Measurements from ENCODE around the gene EEF1B2. TPM values are rescaled to one million over a fixed set of nuclear protein-coding genes. Genes with fewer than 3 reads are reported as not detected.
"Not testable (repeated sequence)": the region's sequence is repeated elsewhere in the genome, so short reads cannot be mapped to it uniquely, and the experiment has no call there.

The EEF1B2 gene
- total RNA-seq, 1 donor from 2014 or later: 246 TPM

DNA sequence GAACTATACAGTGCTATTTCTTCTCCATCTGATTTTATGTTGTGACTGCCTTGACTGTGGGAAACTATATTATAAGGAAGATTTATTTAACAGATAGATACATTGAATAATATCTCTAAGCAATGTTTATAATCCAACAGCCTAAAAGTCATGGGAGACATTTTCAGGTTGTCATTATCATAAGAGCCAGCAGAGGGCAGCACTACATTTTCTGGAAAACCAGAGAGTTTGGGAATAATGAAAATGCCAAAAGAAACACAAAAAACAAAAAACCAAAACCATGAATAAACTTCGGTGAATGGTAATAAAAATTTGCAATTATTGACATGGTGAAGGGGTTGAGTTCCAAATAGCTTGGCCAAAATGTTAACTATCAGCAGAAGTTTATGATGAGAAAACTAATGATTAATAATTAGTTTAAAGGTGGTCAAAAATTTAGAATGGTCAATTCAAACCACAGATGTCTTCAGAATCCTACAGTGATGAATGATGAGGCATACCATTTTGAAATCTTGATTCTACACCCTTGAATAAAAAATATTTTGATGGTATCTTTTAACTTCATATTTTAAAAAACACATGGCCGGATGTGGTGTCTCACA is 4.7 kb downstream of the EEF1B2 start:
- H3K27me3 Mint-ChIP-seq (ENCODE audit: unreplicated experiment): no peaks in the 10 kb centered on the region
- TF ChIP-seq, protein P1, sequence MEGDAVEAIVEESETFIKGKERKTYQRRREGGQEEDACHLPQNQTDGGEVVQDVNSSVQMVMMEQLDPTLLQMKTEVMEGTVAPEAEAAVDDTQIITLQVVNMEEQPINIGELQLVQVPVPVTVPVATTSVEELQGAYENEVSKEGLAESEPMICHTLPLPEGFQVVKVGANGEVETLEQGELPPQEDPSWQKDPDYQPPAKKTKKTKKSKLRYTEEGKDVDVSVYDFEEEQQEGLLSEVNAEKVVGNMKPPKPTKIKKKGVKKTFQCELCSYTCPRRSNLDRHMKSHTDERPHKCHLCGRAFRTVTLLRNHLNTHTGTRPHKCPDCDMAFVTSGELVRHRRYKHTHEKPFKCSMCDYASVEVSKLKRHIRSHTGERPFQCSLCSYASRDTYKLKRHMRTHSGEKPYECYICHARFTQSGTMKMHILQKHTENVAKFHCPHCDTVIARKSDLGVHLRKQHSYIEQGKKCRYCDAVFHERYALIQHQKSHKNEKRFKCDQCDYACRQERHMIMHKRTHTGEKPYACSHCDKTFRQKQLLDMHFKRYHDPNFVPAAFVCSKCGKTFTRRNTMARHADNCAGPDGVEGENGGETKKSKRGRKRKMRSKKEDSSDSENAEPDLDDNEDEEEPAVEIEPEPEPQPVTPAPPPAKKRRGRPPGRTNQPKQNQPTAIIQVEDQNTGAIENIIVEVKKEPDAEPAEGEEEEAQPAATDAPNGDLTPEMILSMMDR (IDR thresholded peaks at IDR 0.05; ENCODE audit: partially characterized antibody, unreplicated experiment): peak; percentile 91
- H3K27ac Mint-ChIP-seq (ENCODE audit: unreplicated experiment): no peak overlapping the region
- no peak overlapping the region for H3K4me3 Mint-ChIP-seq (ENCODE audit: unreplicated experiment)
- no peak for DNase-seq
- H3K4me1 Mint-ChIP-seq (ENCODE audit: low read depth, unreplicated experiment): peaks cover 7% of the 10 kb centered on the region
- H3K36me3 Mint-ChIP-seq (ENCODE audit: unreplicated experiment): peaks cover 13% of the 10 kb centered on the region
- H3K9me3 Mint-ChIP-seq (ENCODE audit: unreplicated experiment): peaks cover 6% of the 10 kb centered on the region

DNA sequence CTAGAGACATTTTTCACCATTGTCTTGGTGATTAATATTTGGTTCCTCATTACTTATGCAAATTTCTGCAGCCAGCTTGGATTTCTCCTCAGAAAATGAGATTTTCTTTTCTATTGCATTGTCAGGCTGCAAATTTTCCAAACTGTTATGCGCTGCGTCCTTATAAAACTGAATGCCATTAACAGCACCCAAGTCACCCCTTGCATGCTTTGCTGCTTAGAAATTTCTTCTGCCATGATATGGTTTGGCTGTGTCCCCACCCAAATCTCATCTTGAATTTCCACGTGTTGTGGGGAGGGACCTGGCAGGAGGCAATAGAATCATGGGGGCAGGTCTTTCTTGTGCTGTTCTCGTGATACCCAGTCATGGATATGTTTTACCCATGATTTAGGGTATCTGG is 8.5 kb downstream of the EEF1B2 start:
- not testable (repeated sequence) for H3K4me3 Mint-ChIP-seq (ENCODE audit: unreplicated experiment); H3K27me3 Mint-ChIP-seq (ENCODE audit: unreplicated experiment); H3K27ac Mint-ChIP-seq (ENCODE audit: unreplicated experiment); H3K4me1 Mint-ChIP-seq (ENCODE audit: low read depth, unreplicated experiment); DNase-seq; H3K9me3 Mint-ChIP-seq (ENCODE audit: unreplicated experiment)
- peaks cover 20% of the 10 kb centered on the region for H3K36me3 Mint-ChIP-seq (ENCODE audit: unreplicated experiment)

DNA sequence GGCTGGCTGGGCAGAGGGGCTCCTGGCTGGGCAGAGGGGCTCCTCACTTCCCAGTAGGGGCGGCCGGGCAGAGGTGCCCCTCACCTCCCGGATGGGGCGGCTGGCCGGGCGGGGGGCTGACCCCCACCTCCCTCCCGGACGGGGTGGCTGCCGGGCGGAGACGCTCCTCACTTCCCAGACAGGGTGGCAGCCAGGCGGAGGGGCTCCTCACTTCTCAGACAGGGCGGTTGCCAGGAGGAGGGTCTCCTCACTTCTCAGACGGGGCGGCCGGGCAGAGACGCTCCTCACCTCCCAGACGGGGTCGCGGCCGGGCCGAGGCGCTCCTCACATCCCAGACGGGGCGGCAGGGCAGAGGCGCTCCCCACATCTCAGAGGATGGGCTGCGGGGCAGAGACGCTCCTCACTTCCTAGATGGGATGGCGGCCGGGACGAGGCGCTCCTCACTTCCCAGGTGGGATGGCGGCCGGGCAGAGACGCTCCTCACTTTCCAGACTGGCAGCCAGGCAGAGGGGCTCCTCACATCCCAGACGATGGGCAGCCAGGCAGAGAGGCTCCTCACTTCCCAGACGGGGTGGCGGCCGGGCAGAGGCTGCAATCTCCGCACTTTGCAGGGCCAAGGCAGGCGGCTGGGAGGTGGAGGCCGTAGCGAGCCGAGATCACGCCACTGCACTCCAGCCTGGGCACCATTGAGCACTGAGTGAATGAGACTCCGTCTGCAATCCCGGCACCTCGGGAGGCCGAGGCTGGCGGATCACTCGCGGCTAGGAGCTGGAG is 12.1 kb downstream of the EEF1B2 start:
- not testable (repeated sequence) for H3K9me3 Mint-ChIP-seq (ENCODE audit: unreplicated experiment); H3K4me1 Mint-ChIP-seq (ENCODE audit: low read depth, unreplicated experiment); H3K27ac Mint-ChIP-seq (ENCODE audit: unreplicated experiment); H3K4me3 Mint-ChIP-seq (ENCODE audit: unreplicated experiment)
- H3K36me3 Mint-ChIP-seq (ENCODE audit: unreplicated experiment): peaks cover 17% of the 10 kb centered on the region
- peak; percentile 32 for DNase-seq
- H3K27me3 Mint-ChIP-seq (ENCODE audit: unreplicated experiment): peaks cover 10% of the 10 kb centered on the region

DNA sequence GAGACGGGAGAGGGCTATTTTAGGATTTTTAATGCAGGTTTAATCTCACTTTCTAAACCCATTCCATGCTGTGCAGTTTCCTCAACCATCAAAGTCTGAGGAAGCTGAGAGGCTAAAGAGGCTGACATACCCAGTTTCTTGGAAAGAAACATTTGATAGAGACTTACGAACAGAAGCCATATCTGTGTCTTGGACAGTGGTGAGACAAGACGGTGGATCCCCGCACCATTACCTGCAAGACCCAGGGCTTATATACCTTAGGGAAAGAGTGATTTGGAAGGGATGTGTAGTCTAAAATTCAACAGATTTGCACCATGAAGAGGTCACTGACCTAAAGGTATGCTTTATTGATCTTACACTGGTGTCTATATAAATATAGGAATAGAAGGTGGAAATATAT is 13.5 kb downstream of the EEF1B2 start:
- Mint-ChIP-seq H3K4me3 (ENCODE audit: unreplicated experiment) (no peak overlapping the region), H3K27me3 (ENCODE audit: unreplicated experiment) (peaks cover 10% of the 10 kb centered on the region), H3K27ac (ENCODE audit: unreplicated experiment) (no peak overlapping the region), H3K4me1 (ENCODE audit: low read depth, unreplicated experiment) (no peaks in the 10 kb centered on the region), H3K36me3 (ENCODE audit: unreplicated experiment) (peaks cover 15% of the 10 kb centered on the region), H3K9me3 (ENCODE audit: unreplicated experiment) (peaks cover 8% of the 10 kb centered on the region)
- no peak for DNase-seq
- TF ChIP-seq, protein P1 (IDR thresholded peaks at IDR 0.05; ENCODE audit: partially characterized antibody, unreplicated experiment): no peak

DNA sequence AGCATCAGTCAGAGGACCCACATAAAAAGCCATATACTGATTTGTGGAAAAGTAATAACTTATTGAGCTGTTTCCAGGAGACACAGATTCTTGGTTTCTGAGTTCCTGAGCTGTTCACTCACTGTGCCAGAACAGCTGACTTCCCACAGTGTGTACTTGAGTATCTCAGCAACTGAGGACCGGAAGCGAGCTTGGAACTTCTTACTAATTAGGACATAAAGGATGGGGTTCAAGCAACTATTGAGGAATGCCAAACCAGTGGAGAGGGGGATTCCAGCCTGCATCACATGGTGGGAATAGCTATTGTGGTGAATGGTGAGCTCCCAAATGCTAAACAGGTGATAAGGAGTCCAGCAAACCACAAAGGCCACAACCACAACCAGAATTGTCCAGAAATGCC is 16.4 kb downstream of the EEF1B2 start:
- Mint-ChIP-seq H3K36me3 (ENCODE audit: unreplicated experiment) (no peaks in the 10 kb centered on the region), H3K4me3 (ENCODE audit: unreplicated experiment) (no peak overlapping the region), H3K27ac (ENCODE audit: unreplicated experiment) (no peak overlapping the region), H3K9me3 (ENCODE audit: unreplicated experiment) (no peaks in the 10 kb centered on the region), H3K27me3 (ENCODE audit: unreplicated experiment) (peaks cover 4% of the 10 kb centered on the region), H3K4me1 (ENCODE audit: low read depth, unreplicated experiment) (no peaks in the 10 kb centered on the region)
- TF ChIP-seq, protein P1 (IDR thresholded peaks at IDR 0.05; ENCODE audit: partially characterized antibody, unreplicated experiment): no peak
- no peak for DNase-seq

DNA sequence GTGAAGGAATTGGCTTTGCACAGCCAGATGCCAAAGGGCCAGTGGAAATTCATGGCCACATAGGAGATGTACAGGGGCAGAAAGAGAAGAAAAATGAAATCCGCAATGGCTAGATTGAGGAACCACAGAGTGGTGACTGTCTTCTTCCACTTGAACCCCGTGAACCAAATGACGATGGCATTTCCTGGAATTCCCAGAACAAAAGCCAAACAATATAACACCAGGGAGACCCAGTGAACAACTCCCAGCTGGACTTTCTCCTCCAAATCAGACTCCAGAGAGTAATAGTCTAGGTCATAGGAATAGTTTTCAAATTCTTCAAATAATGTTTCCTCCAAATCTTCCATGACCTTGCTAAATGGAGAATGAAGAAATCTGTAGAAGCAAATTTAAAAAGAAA is 17.2 kb downstream of the EEF1B2 start:
- DNase-seq: no peak
- no peaks in the 10 kb centered on the region for H3K36me3 Mint-ChIP-seq (ENCODE audit: unreplicated experiment)
- no peaks in the 10 kb centered on the region for H3K4me1 Mint-ChIP-seq (ENCODE audit: low read depth, unreplicated experiment)
- no peaks in the 10 kb centered on the region for H3K9me3 Mint-ChIP-seq (ENCODE audit: unreplicated experiment)
- no peak overlapping the region for H3K4me3 Mint-ChIP-seq (ENCODE audit: unreplicated experiment)
- H3K27me3 Mint-ChIP-seq (ENCODE audit: unreplicated experiment): peaks cover 4% of the 10 kb centered on the region
- TF ChIP-seq, protein P1 (IDR thresholded peaks at IDR 0.05; ENCODE audit: partially characterized antibody, unreplicated experiment): no peak
- H3K27ac Mint-ChIP-seq (ENCODE audit: unreplicated experiment): no peak overlapping the region

DNA sequence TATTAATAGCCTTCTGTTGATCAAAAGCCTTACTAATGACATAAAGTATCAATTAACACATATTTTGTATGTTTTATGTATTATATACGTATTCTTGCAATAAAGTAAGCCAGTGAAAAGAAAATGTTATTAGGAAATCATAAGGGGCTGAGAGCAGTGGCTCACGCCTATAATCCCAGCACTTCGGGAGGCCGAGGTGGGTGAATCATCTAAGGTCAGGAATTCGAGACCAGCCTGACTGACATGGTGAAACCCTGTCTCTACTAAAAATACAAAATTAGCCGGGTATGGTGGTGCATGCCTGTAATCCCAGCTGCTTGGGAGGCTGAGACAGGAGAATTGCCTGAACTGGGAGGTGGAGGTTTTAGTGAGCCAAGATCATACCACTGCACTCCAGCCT is 21.8 kb downstream of the EEF1B2 start:
- not testable (repeated sequence) for H3K27ac Mint-ChIP-seq (ENCODE audit: unreplicated experiment); H3K9me3 Mint-ChIP-seq (ENCODE audit: unreplicated experiment); H3K4me3 Mint-ChIP-seq (ENCODE audit: unreplicated experiment); H3K4me1 Mint-ChIP-seq (ENCODE audit: low read depth, unreplicated experiment); H3K27me3 Mint-ChIP-seq (ENCODE audit: unreplicated experiment); DNase-seq; H3K36me3 Mint-ChIP-seq (ENCODE audit: unreplicated experiment)

All from glutamatergic neuron (in vitro differentiated cells).